Ammon's horn (tissue), 1 donor: ENCODE data around the gene KLRF2.
A peak's percentile ranks its signal among the peaks of the same experiment; 100 is the strongest.

Experiments used
- DNase-seq: peaks from one replicate; pipeline ENCODE4 v3.0.0-alpha.2; 2016; ENCODE audit warnings: low spot score

The KLRF2 gene

GRCh38 chr12:9936591-9936990 lies 55.3 kb downstream of the KLRF2 start:
- no peak for DNase-seq

- peak; percentile 17 for DNase-seq
Measured at GRCh38 chr12:9940375-9940774, 59.1 kb downstream of the KLRF2 start.

GRCh38 chr12:9941838-9942237 lies 60.5 kb downstream of the KLRF2 start:
- DNase-seq = no peak

GRCh38 chr12:9943240-9943639 lies 62.0 kb downstream of the KLRF2 start:
- no peak for DNase-seq

GRCh38 chr12:9944391-9944790 lies 63.1 kb downstream of the KLRF2 start:
- DNase-seq = no peak
